Activated CD8-positive, alpha-beta memory T cell treated with anti-CD3 and anti-CD28 coated beads, Interleukin-2, amount 50 U/mL, for 48 hours (primary cell): Measurements from ENCODE around the gene WDR72.
"Not testable (repeated sequence)": the region's sequence is repeated elsewhere in the genome, so short reads cannot be mapped to it uniquely, and the experiment has no call there.

ENCODE experiments used
- DNase-seq: peaks from one replicate; pipeline ENCODE4 v3.0.0-alpha.2; 2020

Gene WDR72

DNA sequence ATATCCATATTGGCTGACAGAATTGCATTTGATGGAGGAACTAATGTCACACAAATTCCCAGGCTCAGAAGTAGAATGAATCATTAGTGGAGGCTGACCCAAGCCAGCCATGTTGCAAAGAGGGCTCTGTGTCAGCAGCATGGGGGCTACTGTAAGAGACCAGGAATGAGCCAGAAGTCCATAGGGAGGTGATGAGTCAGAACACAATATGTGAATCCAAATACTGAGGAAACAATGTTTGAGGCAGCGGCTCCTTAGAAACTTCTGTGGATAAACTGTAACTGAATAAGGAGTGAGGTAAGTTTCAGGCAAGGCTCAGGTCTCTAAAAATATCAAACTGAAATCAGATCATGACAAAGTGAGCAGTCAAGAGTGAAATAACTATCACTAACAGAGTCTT, 170.7 kb downstream of the WDR72 start:
- no peak for DNase-seq

DNA sequence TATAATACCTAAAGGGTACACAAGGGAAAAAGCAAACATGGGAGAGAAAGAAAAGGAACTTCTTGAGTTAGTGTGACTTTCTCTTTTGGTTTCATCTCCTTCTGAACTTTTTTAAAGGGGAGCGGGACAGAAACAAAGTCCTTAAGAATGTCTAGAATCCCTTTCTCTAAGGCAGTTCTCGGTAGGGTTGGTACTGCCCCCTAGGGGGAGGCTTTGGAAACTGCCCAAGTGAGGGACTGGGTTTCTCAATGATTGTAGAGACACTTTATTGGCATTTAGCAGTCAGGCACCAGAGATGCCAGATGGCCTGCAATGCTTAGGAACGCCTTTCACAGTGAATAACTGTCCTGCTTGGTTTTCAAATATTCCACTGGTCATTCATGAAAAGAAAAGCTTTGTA, 172.7 kb downstream of the WDR72 start:
- peak; percentile 54 for DNase-seq

- no peak for DNase-seq
Measured at GRCh38 chr15:53581513-53581912, 177.9 kb downstream of the WDR72 start.

- DNase-seq = no peak
Measured at GRCh38 chr15:53580366-53580765, 179.1 kb downstream of the WDR72 start.

DNA sequence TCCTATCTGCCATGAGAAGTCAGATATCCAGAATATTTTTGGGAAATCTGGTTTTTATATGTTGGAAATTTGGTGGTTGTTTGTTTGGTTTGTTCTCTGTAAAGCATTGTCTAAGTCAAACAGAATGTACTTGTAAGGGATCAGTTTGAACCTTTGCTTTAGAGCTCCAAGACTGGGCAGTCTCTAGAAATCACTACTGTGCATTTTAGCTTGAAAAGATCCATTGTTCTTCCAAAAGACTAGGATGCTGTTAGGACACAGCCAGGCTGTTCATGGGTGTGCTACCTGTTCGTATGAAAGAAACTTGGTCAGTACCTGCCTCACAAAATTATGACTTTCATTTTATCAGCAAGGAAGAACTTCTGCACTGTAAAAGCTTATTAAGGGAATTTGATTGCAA, 182.6 kb downstream of the WDR72 start:
- DNase-seq = no peak

GRCh38 chr15:53573091-53573490, 186.4 kb downstream of the WDR72 start:
- no peak for DNase-seq

- DNase-seq = no peak
Measured at GRCh38 chr15:53569751-53570480, 189.5 kb downstream of the WDR72 start.

DNA sequence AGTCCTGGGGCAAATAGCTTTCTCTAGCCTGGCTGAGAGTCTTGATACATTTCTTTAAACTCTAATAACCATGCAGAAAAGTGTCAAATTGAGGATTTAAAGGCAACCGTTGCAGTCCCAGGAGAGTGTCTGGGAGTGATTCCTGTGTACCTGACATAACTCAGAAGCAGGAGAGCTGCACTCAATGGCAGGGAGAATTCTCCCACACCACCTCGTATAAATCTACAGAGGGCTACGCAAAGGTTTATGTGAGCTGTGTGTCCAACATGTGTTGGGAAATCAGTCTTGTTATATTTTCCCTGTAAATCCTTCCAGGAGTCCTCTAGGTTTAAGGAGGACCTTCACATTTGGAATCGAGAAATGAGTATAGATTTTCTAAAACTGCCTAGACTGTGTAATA, 192.6 kb downstream of the WDR72 start:
- DNase-seq = no peak

DNA sequence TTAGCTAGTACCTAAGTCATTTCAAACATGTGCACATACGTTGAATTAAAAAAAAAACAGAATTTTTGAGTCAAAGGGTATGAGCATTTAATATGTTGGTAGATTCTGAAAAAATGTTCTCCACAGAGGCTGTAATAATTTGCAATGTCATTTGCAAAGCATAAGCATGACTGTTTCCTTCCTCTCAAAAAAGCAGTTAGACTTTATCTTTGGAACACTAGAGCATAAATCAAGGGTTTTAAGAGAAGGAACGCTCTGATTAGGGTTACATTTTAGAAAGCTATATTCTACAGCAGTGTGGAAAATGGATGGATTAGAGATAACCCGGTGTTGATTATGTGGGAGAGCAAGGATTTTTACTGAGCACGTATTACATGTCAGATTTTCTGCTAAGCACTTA, 193.7 kb downstream of the WDR72 start:
- DNase-seq = no peak

- DNase-seq = no peak
Measured at GRCh38 chr15:53564647-53565046, 194.8 kb downstream of the WDR72 start.

DNA sequence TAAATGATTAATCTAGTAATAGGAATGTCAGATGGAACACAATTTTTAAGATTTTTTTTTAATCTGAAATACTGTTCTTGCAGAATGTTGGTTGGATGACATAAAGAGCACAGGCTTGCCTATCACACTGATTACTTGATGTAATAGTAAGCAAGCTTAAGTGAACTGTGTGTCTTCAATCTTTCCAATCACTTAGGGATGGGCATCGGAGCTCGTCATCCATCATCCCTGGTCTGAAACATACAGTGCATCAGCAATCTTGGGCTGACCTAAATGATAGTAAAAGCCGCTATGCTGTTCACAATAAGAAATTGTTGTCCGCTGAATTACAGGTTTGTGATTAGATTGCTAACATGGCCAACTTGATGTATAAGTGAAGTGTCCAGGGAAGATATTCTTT, 195.8 kb downstream of the WDR72 start:
- no peak for DNase-seq

DNA sequence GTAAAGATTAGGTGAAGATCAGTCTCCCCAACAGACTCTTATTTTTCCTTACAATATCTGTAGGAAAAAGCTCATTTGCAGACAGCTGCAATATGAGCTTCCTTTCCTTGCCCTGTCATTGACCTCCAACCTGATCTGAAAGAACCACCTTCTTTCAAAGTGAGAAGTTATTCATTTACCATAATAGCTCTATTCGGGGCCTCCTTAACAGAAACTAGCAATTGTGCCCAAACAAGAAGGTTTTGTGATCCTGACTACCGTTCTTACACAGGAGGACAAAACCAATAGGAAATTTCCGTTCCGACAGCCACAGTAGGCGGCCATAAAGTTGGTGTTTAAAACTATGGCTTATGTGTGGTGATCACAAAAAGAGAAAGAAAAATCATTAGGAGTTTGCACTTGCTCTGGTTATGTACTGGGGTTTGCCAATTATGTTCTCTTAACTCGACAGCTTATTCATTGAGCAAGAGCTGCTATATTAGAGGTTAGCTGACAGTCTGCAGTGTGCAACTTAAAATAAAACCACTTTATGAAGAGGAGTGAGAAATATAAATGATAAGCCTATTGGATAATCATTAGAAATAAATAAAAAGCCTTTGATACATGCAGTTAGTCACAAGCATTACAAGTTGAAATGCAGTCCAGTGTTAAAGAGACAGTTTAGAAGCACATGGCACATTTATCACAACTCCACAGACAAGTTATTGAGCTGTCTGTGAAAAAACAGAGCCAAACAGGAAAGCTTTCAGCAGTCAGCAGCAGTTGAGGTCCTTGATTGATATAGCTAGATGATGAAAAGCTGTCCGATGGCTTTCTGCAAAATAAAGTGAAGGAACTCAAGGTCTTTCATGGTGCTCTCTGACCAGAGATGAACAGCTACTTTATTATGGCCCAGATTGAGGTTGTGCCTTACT, 199.8 kb downstream of the WDR72 start:
- no peak for DNase-seq

DNA sequence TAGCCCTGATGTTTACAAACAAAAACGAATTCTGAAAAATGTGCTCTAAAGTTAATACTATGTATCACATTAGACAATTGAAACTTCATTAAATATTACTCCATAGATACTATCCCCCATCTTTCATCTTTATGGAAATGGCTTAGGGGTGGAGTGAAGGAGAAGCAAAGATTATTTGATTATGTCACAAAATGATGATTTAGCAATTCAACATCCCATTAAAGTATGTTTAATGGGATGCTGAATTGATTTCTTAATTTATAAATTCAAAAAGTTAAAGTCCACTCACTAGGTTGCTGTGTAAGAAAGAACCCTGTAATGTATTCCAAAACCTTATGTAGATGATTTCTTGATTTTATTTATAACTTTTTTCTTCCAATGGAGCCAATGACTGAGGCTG, 201.1 kb downstream of the WDR72 start:
- no peak for DNase-seq

GRCh38 chr15:53555226-53555625, 204.2 kb downstream of the WDR72 start:
- DNase-seq = no peak

DNA sequence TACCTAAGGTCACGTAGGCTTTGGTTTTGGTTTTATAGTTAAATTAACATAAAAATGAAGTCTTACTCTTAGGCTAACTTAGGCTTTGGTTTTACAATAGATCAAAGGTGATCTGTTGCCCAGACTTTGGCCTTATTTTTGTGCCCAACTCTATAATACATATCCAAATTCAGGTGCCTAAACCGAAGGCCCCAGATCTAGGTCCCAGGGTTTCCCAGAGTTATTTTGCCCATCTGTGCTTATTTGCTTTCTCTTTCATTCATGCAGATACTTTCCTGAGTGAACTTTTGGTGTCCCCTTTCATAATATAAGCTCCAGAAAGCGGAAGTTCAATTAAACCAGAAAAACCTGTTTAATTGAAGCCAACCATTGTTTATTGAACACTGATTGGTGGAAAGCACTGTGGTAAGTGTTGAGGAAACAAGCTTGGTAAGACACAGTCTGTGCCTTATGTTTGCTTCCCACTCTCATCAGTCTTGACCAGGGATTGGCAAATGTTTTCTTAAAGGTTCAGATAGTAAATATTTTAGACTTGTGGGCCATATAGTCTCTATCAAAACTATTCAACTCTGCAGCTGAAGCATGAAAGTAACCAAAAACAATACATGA, 209.7 kb downstream of the WDR72 start:
- DNase-seq = no peak

GRCh38 chr15:53548236-53548635, 211.2 kb downstream of the WDR72 start:
- DNase-seq = no peak

GRCh38 chr15:53540626-53541300, 218.7 kb downstream of the WDR72 start:
- not testable (repeated sequence) for DNase-seq

DNA sequence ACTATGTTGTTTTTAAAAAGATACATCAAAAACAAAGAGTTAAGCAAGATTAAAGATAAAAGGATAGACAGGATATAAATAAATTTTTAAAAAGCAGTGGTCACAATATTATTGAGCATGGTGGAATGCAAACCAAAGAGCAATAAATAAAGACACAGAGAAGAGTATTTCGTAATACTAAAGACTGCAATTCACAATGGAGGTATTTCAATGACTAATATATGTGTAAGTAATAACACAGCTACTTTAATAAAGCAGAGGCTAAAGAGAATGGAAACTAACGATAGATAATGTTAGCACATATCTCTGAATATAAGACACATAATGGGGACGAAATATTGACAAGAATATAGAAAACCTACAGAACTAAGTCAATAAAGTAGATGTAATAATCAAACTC, 219.6 kb downstream of the WDR72 start:
- no peak for DNase-seq

- no peak for DNase-seq
Measured at GRCh38 chr15:53536479-53537120, 222.9 kb downstream of the WDR72 start.

DNA sequence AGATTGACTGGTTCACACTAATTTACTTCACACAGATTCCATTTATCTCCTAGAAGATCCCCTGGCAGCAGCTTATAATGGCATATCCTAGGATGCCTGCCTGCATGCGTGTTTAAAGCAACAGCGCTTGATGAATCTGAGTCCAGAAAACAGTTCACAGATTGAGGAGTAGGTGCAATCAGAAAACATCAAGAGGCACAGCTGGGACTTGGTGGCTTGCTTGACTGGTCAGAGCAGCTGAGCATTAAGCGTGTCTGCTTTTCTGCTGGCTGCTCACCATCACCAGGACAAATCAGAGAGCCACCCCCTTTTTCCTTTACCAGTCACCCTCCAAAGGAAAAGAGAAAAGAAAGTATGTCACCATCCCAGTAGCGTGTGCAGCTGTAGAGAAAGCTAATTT, 223.6 kb downstream of the WDR72 start:
- no peak for DNase-seq

- DNase-seq = no peak
Measured at GRCh38 chr15:53534105-53534839, 225.2 kb downstream of the WDR72 start.

GRCh38 chr15:53530761-53531160, 228.7 kb downstream of the WDR72 start:
- DNase-seq = no peak
